GM12801 (cell line): ENCODE data around the gene MYO9B.

Experiments used
- TF ChIP-seq, protein P1 (sequence below): IDR thresholded peaks from one replicate; pipeline ENCODE4 v1.5.1; 2011; ENCODE audit warnings: control low read depth; ENCODE audit not compliant: insufficient read length; ENCODE audit errors: extremely low read depth

Gene MYO9B

DNA sequence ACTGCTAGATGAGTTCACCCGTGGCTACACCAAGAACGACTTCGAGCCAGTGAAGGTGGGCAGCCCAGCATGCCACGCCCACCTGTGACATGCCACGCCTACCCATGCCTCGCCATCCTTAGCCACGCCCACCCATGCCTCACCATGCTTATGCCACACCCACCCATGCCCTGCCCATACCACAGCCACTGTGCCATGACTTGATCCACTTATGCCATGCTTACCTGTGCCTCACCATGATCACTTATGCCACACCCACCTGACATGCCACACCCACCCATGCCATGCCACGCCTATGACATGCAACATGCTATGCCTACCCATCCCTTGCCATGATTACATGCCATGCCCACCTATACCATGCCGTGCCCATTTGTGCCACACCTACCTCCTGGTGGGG, 126.7 kb downstream of the MYO9B start:
- TF ChIP-seq, protein P1, sequence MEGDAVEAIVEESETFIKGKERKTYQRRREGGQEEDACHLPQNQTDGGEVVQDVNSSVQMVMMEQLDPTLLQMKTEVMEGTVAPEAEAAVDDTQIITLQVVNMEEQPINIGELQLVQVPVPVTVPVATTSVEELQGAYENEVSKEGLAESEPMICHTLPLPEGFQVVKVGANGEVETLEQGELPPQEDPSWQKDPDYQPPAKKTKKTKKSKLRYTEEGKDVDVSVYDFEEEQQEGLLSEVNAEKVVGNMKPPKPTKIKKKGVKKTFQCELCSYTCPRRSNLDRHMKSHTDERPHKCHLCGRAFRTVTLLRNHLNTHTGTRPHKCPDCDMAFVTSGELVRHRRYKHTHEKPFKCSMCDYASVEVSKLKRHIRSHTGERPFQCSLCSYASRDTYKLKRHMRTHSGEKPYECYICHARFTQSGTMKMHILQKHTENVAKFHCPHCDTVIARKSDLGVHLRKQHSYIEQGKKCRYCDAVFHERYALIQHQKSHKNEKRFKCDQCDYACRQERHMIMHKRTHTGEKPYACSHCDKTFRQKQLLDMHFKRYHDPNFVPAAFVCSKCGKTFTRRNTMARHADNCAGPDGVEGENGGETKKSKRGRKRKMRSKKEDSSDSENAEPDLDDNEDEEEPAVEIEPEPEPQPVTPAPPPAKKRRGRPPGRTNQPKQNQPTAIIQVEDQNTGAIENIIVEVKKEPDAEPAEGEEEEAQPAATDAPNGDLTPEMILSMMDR = no peak

DNA sequence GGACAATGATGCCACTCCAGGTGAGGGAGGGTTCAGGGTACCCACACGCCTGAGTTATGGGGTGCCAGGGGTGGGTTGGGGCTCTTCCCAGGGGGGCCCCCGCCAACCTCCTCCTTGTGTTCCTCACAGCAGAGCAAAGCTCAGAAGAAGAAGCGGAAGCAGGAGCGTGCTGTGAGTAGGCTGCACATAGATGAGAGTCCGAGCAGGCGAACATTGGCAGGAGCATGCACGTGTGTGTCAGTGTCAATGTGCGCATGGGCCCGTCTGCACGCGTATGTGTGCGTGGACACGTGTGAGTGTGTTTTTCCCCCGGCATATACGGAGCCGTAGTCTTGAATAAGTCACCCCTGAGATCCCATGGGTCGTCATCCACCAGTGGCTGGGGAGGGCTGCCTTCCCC, 127.1 kb downstream of the MYO9B start:
- TF ChIP-seq, protein P1 = no peak

DNA sequence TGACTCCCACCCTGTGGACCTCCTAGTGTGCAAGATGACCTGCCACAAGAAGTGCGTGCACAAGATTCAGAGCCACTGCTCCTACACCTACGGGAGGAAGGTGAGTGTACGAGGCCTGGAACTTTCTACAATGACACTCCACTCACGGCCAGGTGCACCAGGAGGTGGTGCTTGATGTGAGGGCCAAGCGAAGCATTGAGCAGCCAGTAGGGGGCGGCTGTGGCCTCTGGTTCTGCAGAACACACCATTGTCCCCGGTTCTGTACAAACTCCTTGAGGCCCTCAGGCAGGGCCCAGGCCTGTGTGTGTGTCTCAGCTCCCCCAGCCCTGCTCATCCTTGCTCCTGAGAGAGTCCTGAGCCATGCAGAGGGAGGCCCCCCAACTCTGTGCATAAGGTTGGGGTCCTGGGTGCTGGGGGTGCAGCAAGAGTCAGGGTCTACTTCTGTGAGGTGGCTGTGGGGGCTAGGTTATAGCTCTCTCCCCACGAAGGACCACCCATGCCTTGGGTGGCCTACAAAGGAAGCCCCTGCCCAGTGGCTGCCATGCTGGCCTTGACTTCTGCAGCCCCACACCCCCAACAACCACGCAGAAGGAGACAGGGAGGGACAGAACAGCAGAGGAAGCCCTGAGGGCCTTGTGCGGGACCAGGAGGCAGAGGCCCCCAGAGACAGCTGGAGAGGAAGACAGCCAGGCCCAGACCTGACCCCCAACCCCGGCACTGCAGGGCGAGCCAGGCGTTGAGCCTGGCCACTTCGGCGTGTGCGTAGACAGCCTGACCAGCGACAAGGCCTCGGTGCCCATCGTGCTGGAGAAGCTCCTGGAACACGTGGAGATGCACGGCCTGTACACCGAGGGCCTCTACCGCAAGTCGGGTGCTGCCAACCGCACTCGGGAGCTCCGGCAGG, 129.9 kb downstream of the MYO9B start:
- TF ChIP-seq, protein P1 = no peak

DNA sequence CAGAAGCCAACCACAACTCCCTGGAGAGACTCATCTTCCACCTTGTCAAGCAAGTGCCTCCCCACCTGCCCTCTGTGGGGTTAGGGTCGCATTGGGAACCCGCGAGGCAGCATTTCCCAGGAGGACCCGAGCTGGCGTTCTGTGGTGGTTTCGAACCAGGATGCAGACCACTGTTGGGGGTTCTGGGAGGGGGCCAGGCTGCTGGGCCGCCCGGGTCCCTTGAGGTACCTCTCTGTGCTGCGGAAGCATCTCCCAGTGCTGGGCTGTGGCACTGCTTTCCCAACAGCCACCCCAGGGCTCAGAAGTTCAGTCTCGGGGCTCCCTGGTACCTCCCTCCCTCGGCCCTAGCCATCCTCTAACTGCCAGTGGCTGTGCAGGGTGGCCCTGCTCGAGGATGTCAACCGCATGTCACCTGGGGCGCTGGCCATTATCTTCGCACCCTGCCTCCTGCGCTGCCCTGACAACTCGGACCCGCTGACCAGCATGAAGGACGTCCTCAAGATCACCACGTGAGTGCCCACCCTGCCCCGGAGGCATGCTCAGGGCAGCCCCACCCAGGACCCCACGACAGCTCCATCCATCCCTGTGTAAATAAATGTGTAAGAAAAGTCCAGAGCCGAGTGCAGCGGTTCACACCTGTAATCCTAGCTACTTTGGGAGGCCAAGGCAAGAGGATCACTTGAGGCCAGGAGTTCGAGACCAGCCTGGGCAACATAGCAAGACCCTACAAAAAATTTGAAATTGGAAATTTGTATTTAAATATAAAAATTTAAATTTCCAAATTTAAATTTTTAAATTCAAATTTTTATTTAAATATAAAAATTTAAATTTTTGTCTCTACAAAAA, 131.4 kb downstream of the MYO9B start:
- TF ChIP-seq, protein P1 = no peak

DNA sequence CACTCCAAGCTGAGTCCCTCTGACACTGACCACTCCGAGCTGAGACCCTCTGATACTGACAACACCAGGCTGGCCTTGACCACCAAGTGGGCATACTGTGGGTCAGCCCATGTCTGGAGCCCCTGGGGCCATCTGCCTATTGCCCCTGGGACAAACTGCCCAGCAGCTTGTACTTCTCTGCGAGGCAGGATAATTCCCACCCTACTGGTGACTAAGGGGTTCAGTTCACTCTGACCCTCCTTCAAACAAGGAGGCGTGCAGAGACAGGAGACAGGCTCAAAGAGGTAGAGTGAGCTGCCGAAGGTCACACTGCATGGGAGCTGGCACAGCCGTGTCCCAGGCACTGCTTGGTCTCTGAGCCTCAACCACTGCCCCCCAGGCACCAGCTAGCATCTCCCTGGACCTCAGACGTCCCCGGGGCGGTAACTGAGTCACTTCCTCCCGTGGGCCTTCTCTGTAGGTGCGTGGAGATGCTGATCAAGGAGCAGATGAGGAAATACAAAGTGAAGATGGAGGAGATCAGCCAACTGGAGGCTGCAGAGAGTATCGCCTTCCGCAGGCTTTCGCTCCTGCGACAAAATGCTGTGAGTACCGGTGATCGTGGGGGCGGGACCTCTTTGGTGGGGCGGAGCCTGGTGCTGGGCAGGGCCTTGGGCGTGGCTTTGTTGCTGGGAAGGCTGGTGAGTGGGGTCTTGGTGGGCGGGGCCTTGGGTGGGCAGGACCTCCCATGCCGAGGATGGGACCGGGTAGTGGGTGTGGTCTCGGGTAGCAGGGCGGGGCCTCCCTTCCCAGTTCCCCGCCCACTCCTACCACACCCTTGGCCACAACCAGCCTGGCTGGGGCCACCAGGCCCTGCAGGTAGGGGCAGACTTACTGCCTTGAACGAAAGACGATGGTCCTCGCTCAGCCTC, 133.8 kb downstream of the MYO9B start:
- TF ChIP-seq, protein P1 = no peak

DNA sequence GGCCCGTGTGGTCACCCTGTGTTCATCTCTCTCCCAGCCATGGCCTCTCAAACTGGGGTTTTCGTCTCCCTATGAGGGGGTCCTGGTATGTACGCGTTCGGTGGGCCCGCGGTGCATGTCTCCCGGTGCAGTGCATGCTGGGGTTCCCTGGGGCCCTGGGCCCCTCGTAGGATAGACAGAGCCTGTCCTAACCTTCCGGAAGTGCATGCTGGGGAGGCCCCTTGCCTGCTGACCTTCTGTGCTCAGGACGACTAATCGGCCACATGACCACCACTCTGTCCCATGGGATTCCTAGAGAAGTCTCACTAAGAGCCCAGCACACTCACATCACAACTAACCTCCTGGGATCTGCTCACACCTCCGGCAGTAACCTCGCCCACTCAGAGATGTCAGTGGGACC, 134.7 kb downstream of the MYO9B start:
- TF ChIP-seq, protein P1 = no peak
